NCI-H446 treated with DMSO at 0.1 percent for 48 hours (cell line): ENCODE data around the gene CNIH2.
"Not testable (repeated sequence)": the region's sequence is repeated elsewhere in the genome, so short reads cannot be mapped to it uniquely, and the experiment has no call there.

ENCODE experiments used
- DNase-seq: peaks from one replicate; lab custom pipeline; 2025; lab: John Stamatoyannopoulos, UW

The CNIH2 gene

DNA sequence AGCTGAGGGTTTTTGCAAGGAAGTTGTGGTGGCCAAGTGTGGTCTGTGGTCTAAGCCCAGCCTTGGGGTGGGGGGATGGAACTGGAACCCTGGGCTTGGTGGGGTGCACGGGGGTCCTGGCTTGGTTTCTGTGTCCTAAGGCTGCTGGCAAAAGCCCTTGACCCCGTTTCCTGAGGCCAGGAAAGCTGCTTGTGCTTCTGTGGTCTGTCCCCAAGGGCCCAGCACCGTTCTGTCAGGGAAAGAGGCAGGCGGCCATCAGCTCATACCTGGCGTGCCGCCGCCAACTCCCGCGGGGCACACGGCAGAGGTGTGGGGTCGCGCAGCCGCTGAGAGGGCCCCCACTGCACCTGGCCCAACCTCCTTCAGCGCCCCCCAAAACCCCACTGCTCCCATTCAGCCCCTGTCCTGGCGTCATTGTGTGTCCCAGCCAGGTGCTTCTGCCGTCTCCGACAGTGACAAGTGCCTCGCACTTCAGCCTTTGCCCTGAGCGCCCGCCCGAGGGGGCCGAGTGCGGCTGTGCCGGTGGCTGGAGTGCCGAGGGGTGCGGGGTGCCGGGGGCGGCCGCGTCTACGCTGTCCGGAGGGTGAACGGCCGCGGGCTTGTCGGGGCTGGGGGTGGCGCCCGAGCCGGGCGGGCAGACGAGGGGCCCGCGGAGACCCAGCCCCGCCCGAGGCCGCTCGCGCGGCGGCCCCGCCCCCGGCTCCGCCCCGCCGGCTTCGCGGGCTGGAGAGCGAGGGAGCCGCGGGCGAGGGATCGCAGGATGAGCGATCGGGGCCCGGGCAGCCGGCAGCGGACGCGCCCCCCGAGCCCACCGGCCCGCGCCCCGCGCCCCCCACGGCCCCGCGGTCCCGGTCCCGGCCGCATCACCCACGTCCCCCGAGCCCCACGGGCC lies at the start of gene CNIH2:
Gene CNIH2, plus strand, starts transcription at position 705 of the 892 bp plus-strand sequence. CDS start 282 bp downstream, outside the sequence.
- no peak for DNase-seq

- no peak for DNase-seq
Measured at GRCh38 chr11:66228521-66228920, 49.5 kb upstream of the CNIH2 start.

DNA sequence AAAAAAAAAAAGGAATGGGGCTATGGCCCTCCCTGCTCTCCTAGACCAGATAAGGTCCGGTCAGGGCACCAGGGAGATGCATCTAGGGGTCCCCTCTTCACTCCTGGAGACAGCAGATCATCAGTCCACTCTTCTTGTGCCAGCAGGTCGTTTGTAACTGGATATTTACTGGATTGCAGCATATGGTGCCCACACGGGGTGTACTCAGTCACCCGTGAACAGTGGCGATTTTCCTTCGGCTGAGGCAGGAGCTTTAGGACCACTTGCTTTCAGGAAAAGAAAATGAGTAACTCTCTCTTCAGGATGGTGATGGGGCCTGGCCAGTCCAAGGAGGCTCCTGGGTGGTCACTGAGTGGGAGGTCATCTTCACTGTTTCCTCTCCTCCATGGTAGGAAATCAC lies 47.8 kb upstream of the CNIH2 start:
- DNase-seq: no peak

DNA sequence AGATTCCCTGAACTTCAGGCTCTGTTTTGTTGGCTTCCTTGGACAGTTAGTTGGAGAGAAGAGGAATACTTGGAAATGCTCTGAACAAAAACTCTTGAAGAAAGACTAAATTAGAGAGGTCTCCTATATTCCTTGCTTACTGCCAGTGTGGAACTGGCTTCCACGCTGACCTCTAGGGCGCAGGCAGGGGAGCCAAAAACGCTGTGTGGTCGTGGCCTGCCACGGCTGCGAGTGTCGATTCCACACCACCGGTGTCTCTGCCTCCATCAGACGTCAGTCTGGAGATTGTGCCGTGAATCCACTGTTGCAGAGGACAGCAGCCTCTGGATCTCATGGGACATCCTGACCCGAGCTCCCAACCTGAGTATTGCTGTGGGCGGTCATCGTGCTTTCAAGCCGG lies 47.0 kb upstream of the CNIH2 start:
- no peak for DNase-seq

- DNase-seq: no peak
Measured at GRCh38 chr11:66231561-66231960, 46.4 kb upstream of the CNIH2 start.

- DNase-seq: no peak
Measured at GRCh38 chr11:66232769-66233168, 45.2 kb upstream of the CNIH2 start.

GRCh38 chr11:66233301-66233700 lies 44.7 kb upstream of the CNIH2 start:
- DNase-seq: no peak

DNA sequence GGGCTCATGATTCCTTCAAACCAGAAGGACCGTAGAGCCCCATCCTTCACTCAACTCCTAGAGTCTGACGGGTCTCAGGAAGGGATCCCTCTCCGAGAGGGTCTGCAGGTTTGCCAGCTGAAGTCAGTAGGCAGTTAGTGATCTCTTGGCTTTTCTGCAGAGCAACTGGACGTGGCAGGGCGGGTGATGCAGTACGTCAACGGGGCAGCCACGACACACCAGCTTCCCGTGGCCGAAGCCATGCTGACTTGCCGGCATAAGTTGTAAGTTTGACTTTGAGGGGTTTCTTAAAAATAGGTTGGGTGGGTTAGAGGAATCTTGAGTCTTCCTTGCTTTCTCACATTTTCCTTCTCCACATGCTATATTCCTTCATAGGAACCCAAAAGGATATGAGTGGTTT lies 42.8 kb upstream of the CNIH2 start:
- no peak for DNase-seq

- no peak for DNase-seq
Measured at GRCh38 chr11:66237867-66238266, 40.1 kb upstream of the CNIH2 start.

DNA sequence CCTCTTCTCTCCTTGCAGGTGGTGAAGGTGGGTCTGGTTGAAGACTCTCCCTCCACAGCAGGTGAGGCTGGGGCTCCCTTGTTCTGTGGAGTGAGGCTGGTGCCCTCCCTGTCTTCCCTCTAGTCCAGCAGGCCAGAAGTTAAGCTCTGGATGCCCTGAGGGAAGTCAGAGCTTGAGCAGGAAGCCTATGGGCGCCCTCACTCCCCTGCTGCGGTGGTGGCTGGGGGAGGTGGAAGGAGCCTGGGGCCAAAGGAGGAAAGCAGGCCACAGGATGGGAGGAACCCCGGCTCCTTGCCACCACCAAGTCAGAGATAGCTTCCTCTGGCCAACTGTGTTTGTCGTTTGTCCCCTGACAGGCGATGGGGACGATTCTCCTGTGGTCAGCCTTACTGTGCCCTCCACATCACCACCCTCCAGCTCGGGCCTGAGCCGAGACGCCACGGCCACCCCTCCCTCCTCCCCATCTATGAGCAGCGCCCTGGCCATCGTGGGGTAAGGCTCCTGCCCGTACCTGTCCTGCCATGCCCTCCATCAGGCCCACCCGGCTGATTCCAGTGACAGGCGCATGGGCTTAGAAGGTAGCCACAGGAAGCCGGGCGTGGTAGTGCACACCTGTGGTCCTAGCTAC lies 39.1 kb upstream of the CNIH2 start:
- no peak for DNase-seq

DNA sequence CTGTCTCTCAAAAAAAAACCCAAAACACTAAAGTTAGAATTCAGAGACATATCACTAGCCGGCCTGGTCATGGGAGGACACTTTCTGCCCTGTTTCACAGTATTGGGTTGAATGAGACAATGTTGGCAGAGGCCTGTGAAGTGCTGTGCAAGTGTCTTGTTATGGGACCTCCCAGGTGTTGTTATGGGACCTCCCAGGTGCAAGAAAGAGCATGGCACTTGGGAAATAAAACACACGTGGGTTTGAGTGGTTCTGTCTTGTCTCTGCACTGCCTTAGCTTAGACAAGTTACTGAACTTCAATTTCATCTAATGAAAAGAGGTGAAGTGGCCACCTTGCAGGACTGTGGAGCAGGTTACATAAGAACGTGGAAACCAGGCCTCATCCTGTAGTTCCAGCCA lies 38.5 kb upstream of the CNIH2 start:
- no peak for DNase-seq

- DNase-seq: no peak
Measured at GRCh38 chr11:66239998-66240780, 37.8 kb upstream of the CNIH2 start.

DNA sequence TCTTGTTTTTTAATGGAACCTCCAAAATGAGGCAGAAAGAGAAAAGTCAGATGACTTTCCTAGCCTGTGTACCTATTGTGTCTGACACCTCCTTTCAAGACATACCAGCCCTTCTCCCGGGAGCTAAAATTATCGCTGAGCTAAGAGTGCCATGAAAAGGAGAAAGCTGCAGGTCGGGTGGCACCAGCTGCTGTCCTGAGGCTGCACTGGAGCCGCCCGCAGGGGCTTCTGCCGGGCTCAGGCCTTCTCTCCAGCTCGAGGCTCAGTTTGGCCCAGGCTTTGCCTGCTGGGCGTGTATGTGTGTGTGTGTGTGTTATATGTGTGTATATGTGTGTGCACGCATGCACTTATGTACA lies 37.2 kb upstream of the CNIH2 start:
- no peak for DNase-seq

GRCh38 chr11:66242095-66242765 lies 35.7 kb upstream of the CNIH2 start:
- DNase-seq: peak; percentile 31

DNA sequence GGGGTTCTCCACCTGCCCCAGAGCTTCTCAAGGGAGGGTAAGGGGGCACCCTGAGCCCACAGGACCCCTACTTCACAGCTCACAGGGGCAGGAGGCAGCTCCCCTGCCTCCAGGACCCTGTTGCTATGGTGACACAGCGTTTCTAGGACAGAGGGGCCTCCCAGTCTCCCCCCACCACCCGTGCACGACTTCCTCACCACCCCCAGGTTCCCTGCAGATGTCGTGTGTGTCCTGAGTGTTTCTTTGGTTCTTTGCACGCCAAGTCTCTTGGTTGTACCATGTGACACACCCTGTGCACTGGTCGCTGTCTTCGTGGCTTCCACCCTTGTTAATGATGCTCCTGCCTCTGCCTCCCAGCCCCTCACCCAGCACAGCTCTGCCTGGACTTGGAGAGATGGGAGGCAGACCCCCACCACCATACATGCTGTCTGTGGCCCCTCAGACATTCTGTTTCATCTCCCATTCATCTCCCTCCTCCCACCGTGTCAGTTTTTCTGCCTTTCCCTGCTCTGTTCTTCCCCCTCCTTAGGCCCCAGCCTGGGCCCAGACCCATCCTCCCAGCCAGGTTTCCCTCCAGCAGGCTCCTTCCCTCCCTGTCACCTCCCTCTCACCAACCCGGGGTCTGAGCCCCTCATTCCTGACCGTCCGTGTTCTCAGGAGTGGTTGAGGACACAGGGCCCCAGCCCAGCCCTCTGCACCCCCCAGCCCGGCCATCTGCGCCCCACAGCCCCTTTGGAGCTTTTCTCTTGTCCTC lies 34.0 kb upstream of the CNIH2 start:
- DNase-seq: no peak

GRCh38 chr11:66247295-66247694 lies 30.7 kb upstream of the CNIH2 start:
- DNase-seq: no peak

DNA sequence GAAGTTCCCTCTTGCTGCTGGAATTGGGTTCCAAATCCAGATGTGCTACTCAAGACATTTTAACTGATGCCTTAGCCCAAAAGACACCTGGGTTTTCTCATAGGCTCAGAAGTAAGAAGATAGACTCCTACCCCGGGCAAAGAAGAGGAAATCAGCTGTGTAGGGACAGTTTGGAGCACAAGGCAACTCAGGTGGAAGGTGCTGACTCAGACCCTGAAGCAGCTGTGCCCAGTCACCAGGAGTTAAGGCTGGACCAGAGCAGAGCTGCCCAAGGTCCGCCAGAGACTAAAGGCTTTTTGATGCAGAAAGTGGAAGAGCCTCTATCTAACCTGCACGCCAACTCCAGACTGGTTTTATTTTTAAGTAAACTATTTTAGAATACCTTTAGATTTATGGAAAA lies 30.2 kb upstream of the CNIH2 start:
- DNase-seq: no peak

- DNase-seq: no peak
Measured at GRCh38 chr11:66248903-66249302, 29.1 kb upstream of the CNIH2 start.

DNA sequence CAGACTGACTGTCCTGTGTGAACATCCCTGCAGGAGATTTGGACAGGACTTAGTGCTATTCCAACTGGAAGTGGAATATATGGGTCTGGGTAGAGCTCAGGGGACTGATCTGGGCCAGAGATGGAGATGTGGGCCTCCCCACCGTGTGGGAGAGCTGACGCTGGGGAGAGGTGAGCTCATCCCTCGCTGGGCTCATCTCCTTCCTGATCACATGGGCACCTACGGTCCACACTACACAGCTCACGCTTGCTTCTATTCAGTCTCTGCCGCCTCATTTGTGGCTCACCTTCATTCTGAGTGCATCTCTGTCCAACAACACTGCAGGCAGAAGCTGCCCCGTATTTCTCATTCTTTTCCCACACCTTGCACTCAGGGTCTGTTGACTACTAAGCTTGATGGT lies 26.2 kb upstream of the CNIH2 start:
- no peak for DNase-seq

DNA sequence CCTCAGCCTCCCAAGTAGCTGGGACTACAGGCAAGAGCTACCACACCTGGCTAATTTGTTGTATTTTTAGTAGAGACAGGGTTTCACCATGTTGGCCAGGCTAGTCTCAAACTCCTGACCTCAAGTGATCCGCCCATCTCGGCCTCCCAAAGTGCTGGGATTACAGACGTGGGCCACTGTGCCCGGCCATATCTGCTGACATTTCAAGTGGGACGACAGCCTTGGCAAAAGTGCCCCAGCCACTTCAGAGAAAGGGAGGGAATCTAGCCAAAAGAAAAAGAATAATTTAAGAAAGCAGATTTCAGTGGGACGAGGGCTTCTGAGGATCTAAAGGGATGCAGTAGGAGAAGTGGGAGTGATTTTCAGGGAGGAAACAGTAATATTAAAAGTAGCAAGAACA lies 24.9 kb upstream of the CNIH2 start:
- DNase-seq: not testable (repeated sequence)

DNA sequence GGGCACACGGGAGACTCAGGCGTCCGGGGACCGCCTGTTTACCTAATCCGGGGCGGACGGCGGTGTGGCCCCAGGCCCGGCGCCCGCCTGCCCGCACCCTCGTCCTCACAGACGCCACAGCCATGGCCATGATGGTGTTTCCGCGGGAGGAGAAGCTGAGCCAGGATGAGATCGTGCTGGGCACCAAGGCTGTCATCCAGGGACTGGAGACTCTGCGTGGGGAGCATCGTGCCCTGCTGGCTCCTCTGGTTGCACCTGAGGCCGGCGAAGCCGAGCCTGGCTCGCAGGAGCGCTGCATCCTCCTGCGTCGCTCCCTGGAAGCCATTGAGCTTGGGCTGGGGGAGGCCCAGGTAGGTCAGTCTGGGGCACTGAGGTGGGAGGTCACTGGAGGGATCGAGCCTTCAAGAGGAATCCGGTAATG lies 19.5 kb upstream of the CNIH2 start:
- DNase-seq: no peak

- no peak for DNase-seq
Measured at GRCh38 chr11:66259225-66259624, 18.8 kb upstream of the CNIH2 start.
